GM21423 (cell line): ENCODE data around the gene SKI.

Experiments used
- ATAC-seq: cut with Tn5 transposase; IDR thresholded peaks from one replicate; pipeline ENCODE4 v1.9.1; 2021; ENCODE audit warnings: mild to moderate bottlenecking, moderate library complexity; ENCODE audit not compliant: unreplicated experiment

The SKI gene

GRCh38 chr1:2194319-2194897, 33.7 kb upstream of the SKI start, which contains the start of gene FAAP20:
Gene FAAP20 (minus strand): TSS chr1:2194772. CDS start chr1:2194749, 23 bp downstream.
- ATAC-seq: peak; percentile 37

DNA sequence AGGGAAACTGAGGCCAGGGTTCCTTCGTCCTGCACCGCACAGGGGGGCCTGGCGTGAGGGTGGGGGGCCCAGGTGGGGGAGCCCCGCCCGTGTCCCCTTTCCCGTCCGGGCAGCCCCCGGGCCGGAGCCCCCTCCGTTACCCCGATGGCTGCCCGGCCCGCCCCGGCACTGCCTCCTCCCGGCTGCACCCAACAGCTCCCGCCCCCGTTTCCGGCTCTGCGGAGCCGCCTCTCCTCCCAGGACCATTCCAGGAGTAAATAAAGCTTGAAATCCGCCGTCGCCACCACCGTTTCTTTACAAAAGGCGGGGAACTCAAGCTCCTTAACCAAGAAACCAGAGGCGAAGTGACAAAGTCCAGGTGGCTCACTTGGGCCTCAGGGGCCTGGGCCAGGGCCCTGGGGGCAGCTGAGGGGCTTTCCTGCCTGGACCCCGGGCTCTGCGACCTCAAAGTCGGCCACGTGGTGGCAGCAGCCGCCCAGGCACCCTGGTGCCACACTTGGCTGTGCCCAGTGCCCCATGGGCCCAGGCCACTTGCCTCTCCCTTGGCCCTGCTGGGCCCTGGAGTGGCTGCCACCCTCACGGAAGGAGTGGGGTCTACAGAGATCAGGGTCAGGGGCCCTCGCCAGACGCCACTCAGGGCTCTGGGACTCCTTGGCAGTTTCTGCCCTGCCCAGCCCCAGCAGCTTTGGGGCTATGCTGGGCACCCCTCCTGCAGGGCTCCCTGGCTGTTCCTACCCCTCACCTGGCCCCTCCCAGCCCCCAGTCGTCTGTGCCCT, 33.0 kb upstream of the SKI start:
- peak; percentile 59 for ATAC-seq

GRCh38 chr1:2195785-2196184, 32.3 kb upstream of the SKI start:
- no peak for ATAC-seq

GRCh38 chr1:2196901-2197638, 31.0 kb upstream of the SKI start:
- no peak for ATAC-seq

GRCh38 chr1:2197707-2198165, 30.4 kb upstream of the SKI start:
- no peak for ATAC-seq

- no peak for ATAC-seq
These were observed 29.5 kb upstream of the SKI start for GRCh38 chr1:2198571-2198970.

DNA sequence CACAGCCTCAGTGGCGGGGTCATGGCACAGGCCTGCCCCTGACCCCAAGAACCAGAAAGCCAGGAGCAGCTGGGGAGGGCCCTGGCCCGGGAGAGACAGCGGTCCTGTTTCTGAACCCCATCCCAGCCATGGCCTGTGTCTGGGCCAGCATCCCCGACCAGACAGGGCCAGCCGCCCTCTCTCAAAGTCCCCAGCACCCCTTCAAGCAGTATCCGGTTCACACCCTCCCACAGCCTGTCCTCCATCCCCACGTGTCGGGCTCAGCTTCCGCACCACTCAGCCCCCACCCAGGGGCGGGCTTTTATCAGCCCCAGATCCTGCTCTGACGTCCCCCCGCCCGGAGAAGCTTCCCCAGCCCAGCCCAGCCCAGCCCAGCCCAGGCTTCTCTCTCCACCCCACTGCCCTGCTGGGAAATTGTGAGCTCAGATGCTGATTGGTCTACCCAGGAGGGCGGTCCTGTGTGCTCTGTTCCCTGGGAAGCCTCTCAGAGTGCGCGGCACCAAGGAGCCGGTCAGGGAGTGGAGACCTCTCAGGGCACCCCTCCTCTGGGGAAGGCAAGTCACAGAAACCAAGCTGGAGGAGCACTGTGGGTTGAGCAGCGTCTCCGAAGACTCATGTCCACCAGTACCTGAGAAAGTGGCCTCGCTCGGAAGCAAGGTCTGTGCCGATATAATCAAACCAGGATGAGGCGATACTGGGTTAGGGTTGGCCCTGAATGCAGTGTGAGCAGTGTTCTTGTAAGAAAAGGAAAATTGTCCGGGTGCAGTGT, 28.9 kb upstream of the SKI start:
- ATAC-seq: peak; percentile 33

GRCh38 chr1:2200308-2200943, 27.7 kb upstream of the SKI start:
- no peak for ATAC-seq

GRCh38 chr1:2201062-2201461, 27.1 kb upstream of the SKI start:
- ATAC-seq: no peak

- no peak for ATAC-seq
These were observed 26.0 kb upstream of the SKI start for GRCh38 chr1:2202008-2202575.

- no peak for ATAC-seq
These were observed 25.1 kb upstream of the SKI start for GRCh38 chr1:2202843-2203601.

DNA sequence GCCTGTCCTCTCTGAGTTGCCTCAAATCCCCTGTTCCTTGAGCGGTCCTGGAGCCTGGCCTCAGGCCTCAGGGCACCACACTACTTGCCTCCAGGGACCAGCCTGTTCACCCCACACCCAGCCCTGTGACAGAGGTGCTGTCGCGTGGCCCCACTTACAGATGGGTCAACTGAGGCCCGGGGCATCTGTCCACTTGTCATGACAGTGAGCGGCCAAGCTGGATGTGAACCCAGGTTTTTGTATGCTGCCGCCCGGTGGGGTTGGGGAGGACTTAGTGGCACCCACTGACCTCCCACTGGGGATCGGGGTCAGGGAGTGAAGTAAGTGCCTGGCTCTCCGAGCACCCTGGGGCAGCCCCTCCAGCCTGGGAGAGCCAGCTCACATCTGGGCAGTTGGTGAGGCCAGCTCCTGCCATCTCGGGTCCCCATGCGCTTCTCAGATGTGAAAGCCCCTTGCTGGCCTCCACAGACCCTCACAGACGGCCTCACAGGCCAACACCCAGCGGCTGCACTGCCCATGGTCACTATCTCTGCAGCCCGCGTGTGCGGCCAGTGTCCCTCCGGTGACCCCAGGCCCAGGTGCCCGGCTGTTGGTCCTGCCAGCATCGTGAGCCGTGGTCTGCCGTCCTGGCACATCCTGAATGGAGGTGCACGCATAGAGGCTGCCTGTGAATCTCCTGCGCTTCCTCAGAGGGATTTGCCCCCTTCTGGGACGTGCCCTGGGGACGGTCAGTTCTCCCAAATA, 24.3 kb upstream of the SKI start:
- ATAC-seq: no peak

- ATAC-seq: peak; percentile 42
These were observed 23.5 kb upstream of the SKI start for GRCh38 chr1:2204415-2205190.

GRCh38 chr1:2205191-2205952, 22.7 kb upstream of the SKI start:
- peak; percentile 75 for ATAC-seq

GRCh38 chr1:2206813-2207487, 21.2 kb upstream of the SKI start:
- no peak for ATAC-seq

DNA sequence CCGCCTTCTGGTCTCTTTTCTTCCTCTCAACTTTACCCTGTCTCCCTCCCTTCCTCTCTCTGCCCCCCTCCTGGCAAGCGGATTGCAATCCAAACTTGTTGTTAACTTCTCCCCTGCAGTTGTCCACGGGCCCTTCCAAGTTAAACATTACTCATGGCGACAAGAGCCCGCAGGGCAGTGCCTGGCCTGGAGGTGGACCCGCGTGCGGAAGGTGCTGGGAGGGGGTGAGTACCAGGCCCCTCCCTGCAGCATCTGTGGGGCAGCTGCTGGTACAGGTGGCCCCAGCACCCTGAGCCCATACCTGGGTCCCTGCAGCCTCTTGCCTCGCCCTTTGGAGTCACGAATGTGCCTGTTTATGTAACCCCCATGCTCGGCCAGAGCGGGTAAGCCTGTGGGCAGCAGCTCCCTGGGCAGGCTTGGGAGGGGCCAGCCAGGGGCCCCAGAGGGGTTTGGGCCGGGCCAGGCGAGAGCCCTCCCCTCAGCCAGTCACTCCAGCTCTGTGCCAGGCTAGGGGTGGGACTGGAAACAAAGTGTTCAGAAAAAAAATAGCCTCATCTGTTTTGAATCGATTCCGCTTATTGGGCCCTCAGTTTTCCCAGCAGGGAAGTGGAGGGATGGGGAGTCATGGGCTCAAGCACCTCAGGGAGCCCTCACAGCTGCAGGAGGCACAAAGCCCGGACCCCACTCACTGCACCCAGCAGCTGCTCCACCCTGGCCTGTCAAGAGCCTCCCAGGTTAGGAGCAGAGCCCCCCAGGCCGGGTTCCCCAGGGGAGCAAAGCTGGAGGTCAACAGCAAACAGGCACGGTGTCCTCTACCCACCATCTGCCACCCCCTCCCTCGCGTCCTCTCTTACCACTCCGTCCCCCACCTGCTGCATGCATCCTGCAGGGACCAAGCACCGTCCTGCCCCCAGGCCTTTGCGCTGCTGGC, 19.5 kb upstream of the SKI start:
- no peak for ATAC-seq
